Mucosa of rectum (tissue), 2 donors: ENCODE results near the gene TYRO3.

ENCODE experiments used
- H3K27ac ChIP-seq, 2 donors: one replicate each; pipeline ENCODE4 v1.7.0; 2013; ENCODE audit warnings: inconsistent platforms in 2 of 2, low read depth in 2 of 2, low read length in 2 of 2
- H3K27me3 ChIP-seq, 2 donors: one replicate each; pipeline ENCODE4 v1.7.0; 2013; ENCODE audit warnings: low read length in 2 of 2; ENCODE audit not compliant: control insufficient read depth in 2 of 2, insufficient read depth in 2 of 2
- H3K36me3 ChIP-seq, 2 donors: one replicate each; pipeline ENCODE4 v1.7.0; 2013; ENCODE audit warnings: low read length in 2 of 2; ENCODE audit not compliant: control insufficient read depth in 2 of 2, insufficient read depth in 2 of 2
- H3K4me1 ChIP-seq, 2 donors: one replicate each; pipeline ENCODE4 v1.7.0; 2013; ENCODE audit warnings: low read length in 2 of 2, mild to moderate bottlenecking in 1 of 2; ENCODE audit not compliant: control insufficient read depth in 2 of 2, insufficient read depth in 2 of 2
- H3K4me3 ChIP-seq, 2 donors: one replicate each; pipeline ENCODE4 v1.7.0; 2013; ENCODE audit warnings: low read length in 2 of 2
- H3K9ac ChIP-seq, 2 donors: one replicate each; pipeline ENCODE4 v1.7.0; 2013; ENCODE audit warnings: low read length in 2 of 2, low read depth in 1 of 2, mild to moderate bottlenecking in 1 of 2
- H3K9me3 ChIP-seq, 2 donors: one replicate each; pipeline ENCODE4 v1.7.0; 2013; ENCODE audit warnings: low read length in 2 of 2; ENCODE audit not compliant: control insufficient read depth in 2 of 2
- donor health status: healthy.
- donor health status: Normal muscosa, but diverticular disease.

The TYRO3 gene

GRCh38 chr15:41599061-41599460 lies 40.0 kb downstream of the TYRO3 start:
- H3K9me3 ChIP-seq = no peaks in the 10 kb centered on the region
- H3K27me3 ChIP-seq = peaks cover 2 to 3% of the 10 kb centered on the region in 2 donors
- no peaks in the 10 kb centered on the region for H3K36me3 ChIP-seq
- H3K27ac ChIP-seq = no peak overlapping the region
- H3K4me1 ChIP-seq = peaks cover 0 to 2% of the 10 kb centered on the region in 2 donors
- no peak overlapping the region for H3K4me3 ChIP-seq
- no peak overlapping the region for H3K9ac ChIP-seq

DNA sequence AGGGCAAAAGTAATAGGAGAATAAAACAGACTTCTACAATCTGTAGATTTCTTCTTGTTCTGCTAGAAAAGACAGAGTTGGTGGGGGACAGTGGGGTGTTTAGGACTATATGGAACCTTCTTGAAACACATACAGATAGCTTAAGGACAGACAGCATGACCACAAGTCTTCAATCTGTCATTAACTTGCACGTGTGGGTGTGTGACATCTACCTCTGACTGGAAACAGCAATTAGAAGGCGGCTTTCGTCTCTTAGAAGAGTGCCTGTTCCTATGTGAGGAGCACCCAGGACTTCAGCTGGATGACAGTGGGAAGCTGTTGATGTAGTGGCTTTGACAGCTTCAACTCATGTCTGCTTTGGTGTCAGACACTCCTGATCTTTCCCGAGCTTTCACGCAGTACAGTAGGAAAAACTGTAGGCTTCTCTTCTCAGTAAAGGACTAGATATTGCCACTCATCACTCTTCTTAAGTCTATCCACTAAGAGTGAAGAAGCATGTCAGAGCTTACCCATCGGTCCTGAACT lies 44.5 kb downstream of the TYRO3 start:
- Histone ChIP-seq H3K4me3 (no peak overlapping the region), H3K9ac (no peak overlapping the region), H3K27ac (no peak overlapping the region)

DNA sequence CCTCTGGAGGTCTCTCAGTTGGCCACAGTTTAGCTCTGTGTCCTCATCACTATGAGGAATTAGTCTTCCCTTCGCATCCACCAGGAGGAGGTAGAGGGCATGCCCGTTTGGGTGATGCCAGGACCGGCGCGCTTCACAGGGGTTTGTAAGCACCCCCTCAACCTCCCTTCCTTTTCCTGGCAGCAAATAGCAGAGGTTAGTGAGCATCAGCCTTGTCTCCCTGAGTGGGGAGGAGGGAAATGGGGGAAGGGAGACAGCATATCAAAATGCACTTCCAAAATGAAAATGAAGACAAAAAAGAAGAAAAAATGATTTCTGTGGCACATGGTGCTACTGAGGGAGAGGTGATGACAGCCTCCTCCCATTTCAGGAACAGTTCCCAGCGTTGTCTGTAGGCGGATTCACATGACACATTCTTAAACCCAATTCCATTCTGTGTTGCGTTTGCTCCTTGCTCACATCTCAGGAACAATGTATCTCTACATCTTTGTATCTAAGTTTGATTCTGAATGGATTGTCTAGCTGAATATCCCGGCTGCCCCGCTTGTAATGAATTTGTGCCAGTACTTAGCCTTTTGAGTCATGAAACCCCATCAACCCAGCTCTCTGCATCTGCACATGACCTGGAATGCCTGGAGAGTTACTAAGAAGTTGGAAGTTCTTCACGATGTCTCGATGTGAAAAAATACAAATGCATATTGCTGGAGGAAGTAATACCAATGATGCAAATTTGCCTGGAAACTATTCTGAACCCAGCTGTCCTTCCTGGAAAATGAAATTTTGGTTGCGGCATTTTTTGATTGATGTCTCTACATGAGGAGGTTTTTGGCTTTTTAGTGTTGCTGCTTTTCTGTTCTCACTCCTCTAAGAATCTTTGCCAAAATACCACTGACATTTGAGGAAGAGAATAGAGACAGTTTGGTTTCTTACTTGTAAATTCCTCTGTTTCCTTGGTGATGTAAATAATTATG lies 45.2 kb downstream of the TYRO3 start:
- H3K27ac ChIP-seq = no peak overlapping the region
- peaks cover 0 to 2% of the 10 kb centered on the region in 2 donors for H3K4me1 ChIP-seq
- peaks cover 4 to 6% of the 10 kb centered on the region in 2 donors for H3K27me3 ChIP-seq
- H3K9me3 ChIP-seq = no peaks in the 10 kb centered on the region
- H3K4me3 ChIP-seq = peak overlapping the region in 1 of 2 donors; percentile 3
- H3K36me3 ChIP-seq = no peaks in the 10 kb centered on the region
- H3K9ac ChIP-seq = no peak overlapping the region

More for the DNA sequence above, 44.5 kb downstream of the TYRO3 start:
- Histone ChIP-seq H3K4me1 (peaks cover 0 to 2% of the 10 kb centered on the region in 2 donors), H3K27me3 (peaks cover 4 to 6% of the 10 kb centered on the region in 2 donors), H3K36me3 (no peaks in the 10 kb centered on the region), H3K9me3 (no peaks in the 10 kb centered on the region)

- no peak overlapping the region for H3K4me3 ChIP-seq
- H3K9me3 ChIP-seq = no peaks in the 10 kb centered on the region
- no peak overlapping the region for H3K9ac ChIP-seq
- H3K36me3 ChIP-seq = no peaks in the 10 kb centered on the region
- peaks cover 0 to 2% of the 10 kb centered on the region in 2 donors for H3K4me1 ChIP-seq
- no peak overlapping the region for H3K27ac ChIP-seq
- peaks cover 3 to 4% of the 10 kb centered on the region in 2 donors for H3K27me3 ChIP-seq
Observed at GRCh38 chr15:41605566-41605965, 46.6 kb downstream of the TYRO3 start.

DNA sequence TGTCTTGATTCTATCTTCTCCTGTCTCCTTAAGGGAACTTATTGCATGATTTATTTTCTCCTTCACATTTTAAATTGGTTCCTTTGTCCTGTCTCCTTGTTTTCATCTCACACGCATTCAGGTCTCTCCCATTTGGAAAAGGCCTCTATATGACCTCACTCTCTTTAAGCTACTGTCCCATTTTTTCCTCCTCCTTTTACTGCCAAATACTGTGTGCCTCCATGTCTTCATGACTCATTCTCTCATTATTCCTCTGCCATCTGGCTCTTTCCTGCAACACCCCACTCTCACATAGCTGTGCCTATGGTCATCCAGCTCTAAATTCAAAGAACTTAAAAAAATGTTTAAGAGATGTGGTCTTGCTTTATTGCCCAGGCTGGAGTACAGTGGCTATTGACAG lies 48.0 kb downstream of the TYRO3 start:
- H3K27me3 ChIP-seq = peaks cover 2 to 4% of the 10 kb centered on the region in 2 donors
- H3K36me3 ChIP-seq = no peaks in the 10 kb centered on the region
- no peak overlapping the region for H3K4me3 ChIP-seq
- H3K4me1 ChIP-seq = peaks cover 0 to 2% of the 10 kb centered on the region in 2 donors
- H3K9ac ChIP-seq = no peak overlapping the region
- H3K9me3 ChIP-seq = no peaks in the 10 kb centered on the region
- H3K27ac ChIP-seq = no peak overlapping the region

DNA sequence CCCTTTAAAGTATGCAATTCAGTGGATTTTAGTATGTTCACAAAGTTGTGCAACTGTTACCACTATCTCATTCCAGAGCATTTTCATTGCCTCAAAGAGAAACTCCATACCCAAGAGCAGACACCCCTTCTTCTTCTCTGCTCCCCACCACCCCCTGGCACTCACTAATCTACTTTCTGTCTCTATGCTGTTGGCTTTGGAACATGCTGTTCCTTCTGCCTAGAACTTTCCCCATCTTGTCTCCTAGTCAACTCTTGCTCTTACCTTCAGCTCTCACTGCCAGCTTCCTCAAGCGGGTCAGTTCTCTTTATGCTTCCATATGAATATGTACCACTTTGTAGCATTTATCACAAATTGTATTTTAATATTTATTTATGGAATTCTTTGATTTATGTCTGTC lies 50.1 kb downstream of the TYRO3 start:
- peaks cover 2% of the 10 kb centered on the region in 2 donors for H3K27me3 ChIP-seq
- H3K4me3 ChIP-seq = no peak overlapping the region
- no peak overlapping the region for H3K27ac ChIP-seq
- H3K4me1 ChIP-seq = no peaks in the 10 kb centered on the region
- H3K36me3 ChIP-seq = no peaks in the 10 kb centered on the region
- no peaks in the 10 kb centered on the region for H3K9me3 ChIP-seq
- H3K9ac ChIP-seq = no peak overlapping the region

- no peak overlapping the region for H3K9ac ChIP-seq
- no peaks in the 10 kb centered on the region for H3K27me3 ChIP-seq
- no peaks in the 10 kb centered on the region for H3K9me3 ChIP-seq
- no peaks in the 10 kb centered on the region for H3K4me1 ChIP-seq
- no peak overlapping the region for H3K27ac ChIP-seq
- no peak overlapping the region for H3K4me3 ChIP-seq
- no peaks in the 10 kb centered on the region for H3K36me3 ChIP-seq
Observed at GRCh38 chr15:41610048-41610447, 51.0 kb downstream of the TYRO3 start.

GRCh38 chr15:41620536-41621199 lies 61.7 kb downstream of the TYRO3 start:
- Histone ChIP-seq H3K36me3 (no peaks in the 10 kb centered on the region), H3K9ac (peak overlapping the region; percentile 1 to 60), H3K4me1 (peaks cover 3 to 9% of the 10 kb centered on the region in 2 donors), H3K27ac (no peak overlapping the region), H3K4me3 (peak overlapping the region; percentile 67 to 79), H3K27me3 (no peaks in the 10 kb centered on the region), H3K9me3 (no peaks in the 10 kb centered on the region)

- peak overlapping the region; percentile 1 to 60 for H3K9ac ChIP-seq
- H3K4me1 ChIP-seq = peaks cover 3 to 9% of the 10 kb centered on the region in 2 donors
- H3K9me3 ChIP-seq = no peaks in the 10 kb centered on the region
- no peaks in the 10 kb centered on the region for H3K36me3 ChIP-seq
- H3K27ac ChIP-seq = peak overlapping the region; percentile 16 to 63
- H3K4me3 ChIP-seq = peak overlapping the region; percentile 67 to 79
- H3K27me3 ChIP-seq = no peaks in the 10 kb centered on the region
Observed at GRCh38 chr15:41621200-41622193, 62.5 kb downstream of the TYRO3 start.
